Ishikawa (cell line): ENCODE results near the gene LAMA1.

Experiments used
- CEBPB ChIP-seq: IDR thresholded peaks from 2 replicates; pipeline ENCODE4 v1.6.1; 2012
- CREB1 ChIP-seq: IDR thresholded peaks from 2 replicates; pipeline ENCODE4 v1.6.1; 2012; ENCODE audit warnings: low read depth
- EGR1 ChIP-seq: IDR thresholded peaks from 2 replicates; pipeline ENCODE4 v1.6.1; 2012
- EP300 ChIP-seq: IDR thresholded peaks from 2 replicates; pipeline ENCODE4 v1.6.1; 2012; ENCODE audit warnings: borderline replicate concordance
- FOXM1 ChIP-seq: IDR thresholded peaks from 2 replicates; pipeline ENCODE4 v1.6.1; 2012; ENCODE audit warnings: low read depth, borderline replicate concordance
- MAX ChIP-seq: IDR thresholded peaks from 2 replicates; pipeline ENCODE4 v1.6.1; 2012
- NFIC ChIP-seq: IDR thresholded peaks from 2 replicates; pipeline ENCODE4 v1.6.1; 2012
- RAD21 ChIP-seq: IDR thresholded peaks from 2 replicates; pipeline ENCODE4 v1.6.1; 2012; ENCODE audit warnings: low read depth
- REST ChIP-seq: IDR thresholded peaks from 2 replicates; pipeline ENCODE4 v1.6.1; 2012; ENCODE audit warnings: low read depth, mild to moderate bottlenecking
- TAF1 ChIP-seq: IDR thresholded peaks from 2 replicates; pipeline ENCODE4 v1.6.1; 2012; ENCODE audit warnings: low read depth, mild to moderate bottlenecking
- TCF12 ChIP-seq: IDR thresholded peaks from 2 replicates; pipeline ENCODE4 v1.6.1; 2012; ENCODE audit warnings: low read depth
- TEAD4 ChIP-seq: IDR thresholded peaks from 2 replicates; pipeline ENCODE4 v1.6.1; 2012
- USF1 ChIP-seq: IDR thresholded peaks from 2 replicates; pipeline ENCODE4 v1.6.1; 2012
- YY1 ChIP-seq: IDR thresholded peaks from 2 replicates; pipeline ENCODE4 v1.6.1; 2012; ENCODE audit warnings: low read depth
- ZBTB7A ChIP-seq: IDR thresholded peaks from 2 replicates; pipeline ENCODE4 v1.6.1; 2012; ENCODE audit warnings: low read depth

Gene LAMA1

GRCh38 chr18:7141287-7141686 is 23.7 kb upstream of the LAMA1 start:
- no peak for TF ChIP-seq EP300
- TF ChIP-seq TCF12, result no peak
- TF ChIP-seq REST, result no peak
- TF ChIP-seq RAD21, result no peak
- TF ChIP-seq ZBTB7A, result no peak
- TF ChIP-seq EGR1, result no peak
- no peak for TF ChIP-seq NFIC
- no peak for TF ChIP-seq FOXM1
- TF ChIP-seq CEBPB, result no peak
- no peak for TF ChIP-seq YY1
- TF ChIP-seq TAF1, result no peak
- TF ChIP-seq MAX, result no peak
- TF ChIP-seq USF1, result no peak
- no peak for TF ChIP-seq TEAD4
- no peak for TF ChIP-seq CREB1

GRCh38 chr18:7139409-7139808 is 21.8 kb upstream of the LAMA1 start:
- TF ChIP-seq CREB1 (no peak), FOXM1 (no peak), TCF12 (no peak), MAX (no peak), ZBTB7A (no peak), NFIC (no peak), YY1 (no peak), EP300 (no peak), USF1 (no peak), TAF1 (no peak), REST (no peak), EGR1 (no peak), CEBPB (no peak), TEAD4 (no peak)

- no peak for TF ChIP-seq YY1
- TF ChIP-seq EGR1, result no peak
- no peak for TF ChIP-seq REST
Observed at GRCh38 chr18:7133181-7133580, 15.6 kb upstream of the LAMA1 start.

- no peak for TF ChIP-seq REST
- no peak for TF ChIP-seq CREB1
- TF ChIP-seq TEAD4, result no peak
- no peak for TF ChIP-seq MAX
- TF ChIP-seq EP300, result no peak
- no peak for TF ChIP-seq EGR1
- TF ChIP-seq ZBTB7A, result no peak
- no peak for TF ChIP-seq NFIC
- TF ChIP-seq TAF1, result no peak
- no peak for TF ChIP-seq FOXM1
- TF ChIP-seq CEBPB, result no peak
- TF ChIP-seq USF1, result no peak
- TF ChIP-seq TCF12, result no peak
- no peak for TF ChIP-seq YY1
- TF ChIP-seq RAD21, result no peak
Observed at GRCh38 chr18:7132356-7133150, 15.0 kb upstream of the LAMA1 start.
